ENCODE data around the gene PCSK4. TPM values are rescaled to one million over a fixed set of nuclear protein-coding genes. Genes with fewer than 3 reads are reported as not detected.

Gene PCSK4
- total and polyA plus RNA-seq, 2 of the 13 experiments (the other 11 are each of a cell fraction or from before 2014, with no cell fraction given) = 2.0 to 2.7 TPM

- TF ChIP-seq ZBTB40 (IDR thresholded peaks at IDR 0.05) = no peak
- no peak for TF ChIP-seq ZBTB40 (CRISPR knock-in tag; IDR thresholded peaks at IDR 0.05)
- 0 out of 2 replicates have a peak, but pooled peaks have one; percentile 19 for TF ChIP-seq ZNF225 (CRISPR knock-in tag; IDR thresholded peaks at IDR 0.05)
- 0 out of 2 replicates have a peak, but pooled peaks have one; percentile 48 for TF ChIP-seq BCL3 (CRISPR knock-in tag; IDR thresholded peaks at IDR 0.05)
- TF ChIP-seq KDM2A (CRISPR knock-in tag; IDR thresholded peaks at IDR 0.05; ENCODE audit: borderline replicate concordance, low read depth) = peak; percentile 62; the same call in 1 of the 2 replicates
- peak; percentile 32; the same call in 1 of the 2 replicates for TF ChIP-seq ATF3 (CRISPR knock-in tag; IDR thresholded peaks at IDR 0.05)
- peak; percentile 61; the same call in 1 of the 2 replicates for TF ChIP-seq ZNF83 (CRISPR knock-in tag; IDR thresholded peaks at IDR 0.05; ENCODE audit: borderline replicate concordance)
- TF ChIP-seq ZNF7 (CRISPR knock-in tag; IDR thresholded peaks at IDR 0.05) = 0 out of 2 replicates have a peak, but pooled peaks have one; percentile 11
- TF ChIP-seq ZSCAN9 (CRISPR knock-in tag; IDR thresholded peaks at IDR 0.05; ENCODE audit: borderline replicate concordance) = 0 out of 2 replicates have a peak, but pooled peaks have one; percentile 45
- TF ChIP-seq DBP (CRISPR knock-in tag; IDR thresholded peaks at IDR 0.05; ENCODE audit: not compliant biosample characterization) = no peak
- TF ChIP-seq HNRNPLL (IDR thresholded peaks at IDR 0.05; ENCODE audit: low read depth, low read length, poor library complexity, severe bottlenecking) = no peak
- TF ChIP-seq ZNF709 (CRISPR knock-in tag; IDR thresholded peaks at IDR 0.05) = peak; percentile 56; the same call in 1 of the 2 replicates
- TF ChIP-seq DMAP1 (CRISPR knock-in tag; IDR thresholded peaks at IDR 0.05) = no peak
- 0 out of 2 replicates have a peak, but pooled peaks have one; percentile 17 for TF ChIP-seq ZNF574 (CRISPR knock-in tag; IDR thresholded peaks at IDR 0.05)
Measured at GRCh38 chr19:1446713-1447481, 43.3 kb downstream of the PCSK4 start (continued).

All from HepG2 (cell line).